Gastrocnemius medialis (tissue), 4 donors: ENCODE results near the gene ACSL4.

Experiments
- POLR2A ChIP-seq, 2 donors: fragments of 450-650 bp; IDR thresholded peaks; one replicate each; pipeline ENCODE4 v1.6.1; 2017; ENCODE audit warnings: antibody characterized with exemption in 2 of 2, mild to moderate bottlenecking in 2 of 2, moderate library complexity in 2 of 2
- TF ChIP-seq, protein P1 (sequence below), 5 experiments: fragments of 450-650 bp in 3 of 5; fragments of 200-600 bp in 2 of 5; sonication (generic) in 2 of 5; IDR thresholded peaks in 4 of 5; conservative IDR thresholded peaks in 1 of 5; 1 replicate in 4 of 5; 2 replicates in 1 of 5; pipeline ENCODE4 v1.5.1; 2016 to 2019; ENCODE audit warnings: antibody characterized with exemption in 5 of 5, mild to moderate bottlenecking in 3 of 5, moderate library complexity in 3 of 5

DNA sequence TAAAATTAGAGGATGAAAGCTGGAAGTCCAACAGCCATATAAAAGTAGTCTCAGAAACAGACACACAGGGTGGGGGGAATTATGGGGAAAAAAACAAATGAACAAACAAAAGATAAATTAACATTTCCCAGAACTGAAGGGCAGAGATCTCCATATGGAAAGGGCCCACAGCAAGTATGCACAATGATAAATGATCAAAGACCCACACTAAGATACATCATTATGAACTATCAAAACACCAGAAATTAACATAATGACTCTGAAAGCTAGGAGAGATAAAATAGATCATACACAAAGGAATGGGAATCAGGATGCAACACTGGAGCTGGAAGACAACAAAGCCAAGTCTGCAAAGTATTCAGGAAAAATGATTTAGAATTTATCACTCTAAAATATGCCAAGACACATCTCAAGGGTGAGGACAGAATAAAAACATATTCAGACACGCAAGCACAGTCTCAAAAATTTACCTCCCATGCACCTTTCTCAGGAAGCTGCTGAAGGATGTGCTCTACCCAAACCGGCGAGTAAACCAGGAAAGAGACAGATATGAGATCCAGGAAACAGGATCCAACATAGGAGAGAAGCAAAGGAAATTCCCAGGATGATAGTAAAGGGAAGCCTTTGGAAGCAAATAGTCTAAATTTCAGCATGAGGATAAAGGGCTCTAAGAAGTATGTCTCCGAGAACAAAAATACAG lies 77.4 kb downstream of the ACSL4 start:
- TF ChIP-seq POLR2A (IDR thresholded peaks at IDR 0.05) = no peak
- TF ChIP-seq, protein P1, sequence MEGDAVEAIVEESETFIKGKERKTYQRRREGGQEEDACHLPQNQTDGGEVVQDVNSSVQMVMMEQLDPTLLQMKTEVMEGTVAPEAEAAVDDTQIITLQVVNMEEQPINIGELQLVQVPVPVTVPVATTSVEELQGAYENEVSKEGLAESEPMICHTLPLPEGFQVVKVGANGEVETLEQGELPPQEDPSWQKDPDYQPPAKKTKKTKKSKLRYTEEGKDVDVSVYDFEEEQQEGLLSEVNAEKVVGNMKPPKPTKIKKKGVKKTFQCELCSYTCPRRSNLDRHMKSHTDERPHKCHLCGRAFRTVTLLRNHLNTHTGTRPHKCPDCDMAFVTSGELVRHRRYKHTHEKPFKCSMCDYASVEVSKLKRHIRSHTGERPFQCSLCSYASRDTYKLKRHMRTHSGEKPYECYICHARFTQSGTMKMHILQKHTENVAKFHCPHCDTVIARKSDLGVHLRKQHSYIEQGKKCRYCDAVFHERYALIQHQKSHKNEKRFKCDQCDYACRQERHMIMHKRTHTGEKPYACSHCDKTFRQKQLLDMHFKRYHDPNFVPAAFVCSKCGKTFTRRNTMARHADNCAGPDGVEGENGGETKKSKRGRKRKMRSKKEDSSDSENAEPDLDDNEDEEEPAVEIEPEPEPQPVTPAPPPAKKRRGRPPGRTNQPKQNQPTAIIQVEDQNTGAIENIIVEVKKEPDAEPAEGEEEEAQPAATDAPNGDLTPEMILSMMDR (IDR thresholded peaks at IDR 0.05 in 4 of 5, conservative IDR thresholded peaks at IDR 0.05 in 1 of 5) = no peak
